ENCODE data around the gene SERGEF.

DNA sequence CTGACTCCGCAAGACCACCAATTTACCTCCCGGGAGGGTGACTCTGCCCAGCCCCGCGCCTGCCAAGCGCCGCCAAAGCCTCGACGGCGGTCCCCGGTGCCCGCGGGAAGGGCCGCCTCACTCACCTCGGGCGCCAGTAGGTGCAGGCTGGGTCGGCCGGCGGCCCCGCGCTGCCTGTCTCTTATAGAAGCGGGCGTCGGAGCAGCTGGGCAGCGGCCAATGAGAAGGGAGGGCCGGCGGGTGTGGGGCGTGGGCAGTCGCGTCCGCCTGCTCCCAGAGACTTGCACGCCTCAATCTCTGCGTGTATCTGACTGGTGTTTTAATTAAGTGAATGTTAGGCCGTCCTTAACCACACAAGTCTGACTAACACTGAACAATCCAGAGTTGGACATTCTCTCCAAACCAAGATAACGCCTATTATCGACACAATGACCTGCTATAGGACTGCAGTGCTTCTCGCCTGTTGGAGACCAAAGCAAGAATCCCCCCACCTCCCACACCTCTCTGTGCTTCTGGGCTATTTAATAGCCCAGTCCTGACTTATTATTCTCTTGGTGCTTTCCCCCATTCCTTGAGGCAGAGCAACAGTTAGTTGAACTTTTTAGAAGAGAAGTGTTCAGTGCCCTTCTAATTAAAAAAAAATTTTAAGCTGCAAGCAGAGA lies 33.4 kb upstream of the SERGEF start, which contains the start of gene TPH1:
- TF ChIP-seq, protein P1, sequence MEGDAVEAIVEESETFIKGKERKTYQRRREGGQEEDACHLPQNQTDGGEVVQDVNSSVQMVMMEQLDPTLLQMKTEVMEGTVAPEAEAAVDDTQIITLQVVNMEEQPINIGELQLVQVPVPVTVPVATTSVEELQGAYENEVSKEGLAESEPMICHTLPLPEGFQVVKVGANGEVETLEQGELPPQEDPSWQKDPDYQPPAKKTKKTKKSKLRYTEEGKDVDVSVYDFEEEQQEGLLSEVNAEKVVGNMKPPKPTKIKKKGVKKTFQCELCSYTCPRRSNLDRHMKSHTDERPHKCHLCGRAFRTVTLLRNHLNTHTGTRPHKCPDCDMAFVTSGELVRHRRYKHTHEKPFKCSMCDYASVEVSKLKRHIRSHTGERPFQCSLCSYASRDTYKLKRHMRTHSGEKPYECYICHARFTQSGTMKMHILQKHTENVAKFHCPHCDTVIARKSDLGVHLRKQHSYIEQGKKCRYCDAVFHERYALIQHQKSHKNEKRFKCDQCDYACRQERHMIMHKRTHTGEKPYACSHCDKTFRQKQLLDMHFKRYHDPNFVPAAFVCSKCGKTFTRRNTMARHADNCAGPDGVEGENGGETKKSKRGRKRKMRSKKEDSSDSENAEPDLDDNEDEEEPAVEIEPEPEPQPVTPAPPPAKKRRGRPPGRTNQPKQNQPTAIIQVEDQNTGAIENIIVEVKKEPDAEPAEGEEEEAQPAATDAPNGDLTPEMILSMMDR (IDR thresholded peaks at IDR 0.05): no peak
- no peak for TF ChIP-seq POLR2A (IDR thresholded peaks at IDR 0.05)

All from body of pancreas (tissue), 4 donors.